Testis (tissue), 2 donors: ENCODE results near the gene NCS1.

ENCODE experiments used
- CTCF ChIP-seq, 3 experiments: fragments of 450-650 bp in 2 of 3; fragments of 200-600 bp in 1 of 3; sonication (generic) in 1 of 3; IDR thresholded peaks; one replicate each; pipeline ENCODE4 v1.5.1; 2016 to 2019; ENCODE audit warnings: antibody characterized with exemption in 3 of 3, mild to moderate bottlenecking in 2 of 3, moderate library complexity in 1 of 3
- POLR2A ChIP-seq: fragments of 450-650 bp; IDR thresholded peaks from one replicate; pipeline ENCODE4 v1.6.1; 2017; ENCODE audit warnings: antibody characterized with exemption, mild to moderate bottlenecking, moderate library complexity

DNA sequence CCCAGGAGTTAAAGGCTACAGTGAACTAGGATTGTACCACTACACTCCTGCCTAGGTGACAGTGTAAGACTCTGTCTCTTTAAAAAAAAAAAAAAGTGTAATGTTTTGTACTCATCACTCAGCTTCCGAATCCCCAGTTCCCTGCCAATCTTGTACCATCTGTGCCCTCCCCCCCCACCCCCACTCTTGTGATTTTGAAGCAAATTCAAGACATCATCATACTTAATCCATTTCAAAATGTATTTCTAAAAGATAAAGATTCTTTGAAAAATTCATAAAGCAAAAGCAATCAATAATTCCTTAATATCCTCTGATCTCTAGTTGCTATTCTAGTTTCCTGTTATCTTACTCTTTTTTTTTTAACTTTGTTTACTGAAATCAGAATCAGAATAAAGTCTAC is 58.4 kb downstream of the NCS1 start:
- TF ChIP-seq POLR2A (no peak), CTCF (IDR thresholded peaks at IDR 0.05) (no peak)
